Mesothelial cell of epicardium (in vitro differentiated cells): ENCODE data around the gene AURKB. TPM values are rescaled to one million over a fixed set of nuclear protein-coding genes. Genes with fewer than 3 reads are reported as not detected.
"Not testable (repeated sequence)": the region's sequence is repeated elsewhere in the genome, so short reads cannot be mapped to it uniquely, and the experiment has no call there.

Experiments used
- DNase-seq, 2 experiments: peaks; one replicate each; pipeline ENCODE4 v3.0.0; 2021; ENCODE audit warnings: low spot score in 2 of 2; ENCODE audit not compliant: unreplicated experiment in 2 of 2
- H3K27ac Mint-ChIP-seq: 2 replicates; pipeline ENCODE4 v1.8.0; 2021; ENCODE audit warnings: mixed read lengths
- H3K27me3 Mint-ChIP-seq: 2 replicates; pipeline ENCODE4 v1.8.0; 2021; ENCODE audit warnings: low read depth, mixed read lengths
- H3K36me3 Mint-ChIP-seq: 2 replicates; pipeline ENCODE4 v1.8.0; 2021; ENCODE audit warnings: mixed read lengths
- H3K4me1 Mint-ChIP-seq: 2 replicates; pipeline ENCODE4 v1.8.0; 2021; ENCODE audit warnings: mixed read lengths
- H3K4me3 Mint-ChIP-seq: 2 replicates; pipeline ENCODE4 v1.8.0; 2021; ENCODE audit warnings: mild to moderate bottlenecking, moderate library complexity, mixed read lengths
- H3K9me3 Mint-ChIP-seq: 2 replicates; pipeline ENCODE4 v1.8.0; 2021; ENCODE audit warnings: mixed read lengths
- CTCF ChIP-seq: fragments of 200-600 bp; sonication (generic); IDR thresholded peaks from one replicate; pipeline ENCODE4 v1.5.0; 2021; ENCODE audit warnings: antibody characterized with exemption; ENCODE audit not compliant: unreplicated experiment
- total RNA-seq: library from RNA; stranded (reverse); gene quantifications from 3 replicates; pipeline ENCODE4 v1.2.1, GENCODE V29; 2021

AURKB gene
- total RNA-seq, 1 donor from 2014 or later: 37.3 TPM

DNA sequence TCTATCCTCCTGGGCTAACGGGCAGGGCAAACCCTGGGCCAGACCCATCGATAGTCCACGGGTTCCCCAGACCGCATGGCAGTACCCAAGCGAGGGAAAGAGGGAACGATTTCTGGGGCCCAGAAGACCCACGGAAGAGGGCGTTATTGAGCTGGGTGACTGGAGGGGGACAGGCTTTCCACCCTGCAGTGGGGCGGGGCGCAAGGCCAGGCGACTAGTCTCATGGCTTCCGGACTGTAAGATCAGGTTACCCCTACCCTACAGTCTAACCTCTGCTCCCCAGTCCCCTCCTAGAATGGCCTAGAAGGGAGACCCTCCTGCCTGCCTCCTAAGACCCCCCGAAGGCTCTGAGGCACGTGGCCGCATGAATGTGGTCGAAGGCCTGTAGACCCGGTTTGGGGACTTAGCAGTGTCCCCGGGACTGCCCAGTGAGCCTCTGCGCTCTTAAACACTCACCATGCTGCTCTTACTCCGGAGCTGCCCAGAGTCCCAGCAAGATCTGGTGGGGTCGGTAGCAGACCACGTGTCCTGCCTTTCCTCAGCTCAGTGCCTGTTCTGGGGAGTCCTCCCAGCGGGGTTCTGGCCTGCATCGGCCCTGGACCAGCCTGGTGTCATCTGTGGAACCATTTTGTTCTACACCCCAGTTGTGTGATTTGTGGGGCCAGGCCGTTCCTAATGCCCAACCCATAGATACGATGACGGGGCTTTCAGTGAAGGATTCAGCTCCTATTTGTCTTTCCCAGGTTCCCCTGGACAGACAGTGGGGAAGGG is 13.2 kb upstream of the AURKB start:
- peaks cover 1% of the 10 kb centered on the region for H3K36me3 Mint-ChIP-seq
- H3K27me3 Mint-ChIP-seq: peaks cover 2% of the 10 kb centered on the region
- peak overlapping the region; percentile 99 for H3K4me3 Mint-ChIP-seq
- H3K9me3 Mint-ChIP-seq: no peaks in the 10 kb centered on the region
- H3K4me1 Mint-ChIP-seq: peaks cover 21% of the 10 kb centered on the region
- peak overlapping the region; percentile 100 for H3K27ac Mint-ChIP-seq
- DNase-seq: peak in 1 of 2 experiments; percentile 56
- TF ChIP-seq CTCF: no peak

DNA sequence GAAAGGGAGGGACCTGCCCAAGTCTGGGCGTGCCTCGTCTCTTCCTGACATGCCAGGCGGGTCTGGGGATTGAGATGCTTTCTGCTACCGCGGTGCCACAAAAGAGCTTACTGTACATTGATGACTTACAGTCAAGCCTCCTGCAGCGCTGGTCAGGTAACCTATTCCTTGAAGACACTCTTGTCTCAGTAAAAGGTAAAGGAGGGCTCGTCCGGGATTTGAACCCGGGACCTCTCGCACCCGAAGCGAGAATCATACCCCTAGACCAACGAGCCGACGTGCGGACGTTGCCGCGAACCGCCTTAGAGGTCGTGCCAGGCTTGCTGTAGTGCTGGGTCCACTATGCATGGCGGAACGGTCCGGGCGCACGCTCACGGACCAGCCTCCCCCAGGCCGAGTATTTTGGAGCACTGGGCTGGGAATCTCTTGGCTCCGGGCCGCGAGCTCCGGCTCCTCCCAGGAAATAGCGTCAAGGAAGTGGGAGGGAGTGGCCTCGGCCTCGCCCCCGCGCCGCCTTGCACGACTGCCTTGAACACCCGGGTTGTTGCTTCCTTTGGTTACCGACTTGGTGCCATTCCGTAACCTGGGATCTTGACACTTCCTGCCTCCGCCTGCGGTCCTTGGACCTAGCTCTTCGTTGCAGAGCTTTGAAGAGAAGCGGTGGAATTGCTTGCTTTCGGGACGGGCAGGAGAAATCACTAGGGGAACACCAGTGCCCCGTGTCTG is 12.4 kb upstream of the AURKB start:
- peaks cover 21% of the 10 kb centered on the region for H3K4me1 Mint-ChIP-seq
- H3K36me3 Mint-ChIP-seq: peaks cover under 1% of the 10 kb centered on the region
- no peaks in the 10 kb centered on the region for H3K9me3 Mint-ChIP-seq
- H3K4me3 Mint-ChIP-seq: peak overlapping the region; percentile 99
- TF ChIP-seq CTCF: no peak
- peaks cover 2% of the 10 kb centered on the region for H3K27me3 Mint-ChIP-seq
- peak overlapping the region; percentile 100 for H3K27ac Mint-ChIP-seq
- peak; percentile 83 to 96 for DNase-seq

- TF ChIP-seq CTCF: no peak
- peaks cover 2% of the 10 kb centered on the region for H3K27me3 Mint-ChIP-seq
- peaks cover 18% of the 10 kb centered on the region for H3K4me1 Mint-ChIP-seq
- no peak for DNase-seq
- H3K36me3 Mint-ChIP-seq: no peaks in the 10 kb centered on the region
- peak overlapping the region; percentile 99 for H3K4me3 Mint-ChIP-seq
- H3K27ac Mint-ChIP-seq: peak overlapping the region; percentile 100
- H3K9me3 Mint-ChIP-seq: no peaks in the 10 kb centered on the region
Observed at GRCh38 chr17:8222380-8222629, 11.9 kb upstream of the AURKB start.

GRCh38 chr17:8221663-8222379 is 11.4 kb upstream of the AURKB start:
- H3K9me3 Mint-ChIP-seq: no peaks in the 10 kb centered on the region
- H3K27ac Mint-ChIP-seq: peak overlapping the region; percentile 100
- DNase-seq: peak; percentile 79 to 95
- H3K4me3 Mint-ChIP-seq: peak overlapping the region; percentile 99
- H3K36me3 Mint-ChIP-seq: no peaks in the 10 kb centered on the region
- H3K27me3 Mint-ChIP-seq: peaks cover 2% of the 10 kb centered on the region
- TF ChIP-seq CTCF: no peak
- H3K4me1 Mint-ChIP-seq: peaks cover 14% of the 10 kb centered on the region

GRCh38 chr17:8220783-8221662 is 10.6 kb upstream of the AURKB start:
- Mint-ChIP-seq H3K27ac (peak overlapping the region; percentile 100), H3K4me1 (peaks cover 9% of the 10 kb centered on the region), H3K9me3 (no peaks in the 10 kb centered on the region), H3K4me3 (peak overlapping the region; percentile 99), H3K36me3 (no peaks in the 10 kb centered on the region), H3K27me3 (no peaks in the 10 kb centered on the region)
- DNase-seq: peak; percentile 79 to 96
- no peak for TF ChIP-seq CTCF

DNA sequence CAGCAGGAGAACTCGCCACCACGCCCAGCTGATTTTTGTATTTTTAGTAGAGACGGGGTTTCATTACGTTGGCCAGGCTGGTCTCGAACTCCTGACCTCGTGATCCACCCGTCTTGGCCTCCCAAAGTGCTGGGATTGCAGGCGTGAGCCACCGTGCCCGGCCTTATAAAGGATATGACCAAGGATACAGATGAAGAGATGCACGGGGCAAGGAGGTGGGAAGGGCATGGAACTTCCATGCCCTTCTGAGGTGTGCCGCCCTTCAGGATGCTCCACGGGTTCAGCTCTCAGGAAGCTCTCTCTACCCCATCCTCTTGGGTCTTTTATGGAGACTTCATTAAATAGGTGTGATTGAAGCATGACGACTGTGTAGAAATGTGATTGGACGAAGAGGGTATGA is 3.6 kb upstream of the AURKB start:
- not testable (repeated sequence) for H3K9me3 Mint-ChIP-seq, H3K4me3 Mint-ChIP-seq, H3K27ac Mint-ChIP-seq, H3K36me3 Mint-ChIP-seq, H3K27me3 Mint-ChIP-seq, DNase-seq
- H3K4me1 Mint-ChIP-seq: peaks cover 14% of the 10 kb centered on the region
